ENCODE data around the gene FGFR3.

The FGFR3 gene

DNA sequence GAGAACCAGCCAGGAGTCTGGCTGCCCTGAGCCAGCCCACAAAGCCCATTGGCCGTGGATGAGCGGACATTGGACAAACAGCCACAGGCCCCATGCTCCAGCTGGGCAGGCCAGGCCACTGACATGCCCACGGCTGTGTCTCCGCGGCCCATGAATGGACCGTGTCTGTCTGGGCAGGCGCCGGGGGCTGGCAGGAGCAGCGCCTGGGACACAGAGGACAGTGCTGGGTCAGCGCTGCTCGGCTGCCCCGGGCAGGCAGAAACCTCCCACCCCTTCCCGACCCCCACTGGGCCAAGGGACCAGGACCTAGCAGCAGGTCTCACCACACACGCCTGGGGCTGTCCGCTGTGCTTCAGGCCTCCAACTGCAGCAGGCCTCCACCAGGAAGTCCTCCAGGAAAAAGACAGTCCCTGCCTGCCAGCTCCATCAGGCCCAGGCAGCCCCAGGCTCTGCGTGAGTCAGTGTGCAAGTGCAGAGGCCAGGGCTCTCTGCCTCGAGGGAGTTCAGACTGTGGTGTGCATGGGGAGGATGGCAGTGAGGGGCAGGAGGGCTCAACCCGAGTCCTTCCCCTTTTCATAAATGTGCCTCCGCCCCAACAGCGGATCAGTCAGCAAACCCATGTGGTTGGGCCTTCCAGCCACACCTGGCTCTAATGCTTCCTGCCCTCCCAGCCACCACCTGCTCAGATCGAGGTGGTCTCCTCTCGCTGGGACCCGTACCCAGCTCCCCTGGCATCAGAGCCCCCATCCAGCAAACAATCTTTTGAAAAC is 17.2 kb upstream of the FGFR3 start:
- Histone ChIP-seq H3K4me1 (ENCODE audit: insufficient read depth, low read length, severe bottlenecking) (no peaks in the 10 kb centered on the region), H3K36me3 (ENCODE audit: insufficient read depth, low read length) (no peaks in the 10 kb centered on the region), H4K20me1 (ENCODE audit: insufficient read depth, low read length) (no peaks in the 10 kb centered on the region), H3K79me2 (ENCODE audit: insufficient read depth, low read length) (no peaks in the 10 kb centered on the region), H3F3A (ENCODE audit: insufficient read depth, low read length) (no peaks in the 10 kb centered on the region), H3K9me3 (ENCODE audit: low read length) (no peaks in the 10 kb centered on the region), H3K9me2 (ENCODE audit: low read depth, low read length) (no peaks in the 10 kb centered on the region), H3K4me2 (ENCODE audit: low read length) (no peak overlapping the region), H3K9ac (ENCODE audit: low read length) (no peak overlapping the region), H3K27ac (ENCODE audit: low read depth, low read length, poor library complexity, severe bottlenecking) (no peak overlapping the region), H3K4me3 (ENCODE audit: low read depth, low read length, poor library complexity, severe bottlenecking) (no peak overlapping the region), H3K27me3 (ENCODE audit: insufficient read depth, low read length) (0 out of 2 replicates have a peak, but pooled peaks cover 3% of the 10 kb centered on the region), H2AFZ (ENCODE audit: low read length) (no peak overlapping the region)
- TF ChIP-seq EZH2 (IDR thresholded peaks at IDR 0.05; ENCODE audit: borderline replicate concordance, low read length), result no peak
- TF ChIP-seq, protein P1, sequence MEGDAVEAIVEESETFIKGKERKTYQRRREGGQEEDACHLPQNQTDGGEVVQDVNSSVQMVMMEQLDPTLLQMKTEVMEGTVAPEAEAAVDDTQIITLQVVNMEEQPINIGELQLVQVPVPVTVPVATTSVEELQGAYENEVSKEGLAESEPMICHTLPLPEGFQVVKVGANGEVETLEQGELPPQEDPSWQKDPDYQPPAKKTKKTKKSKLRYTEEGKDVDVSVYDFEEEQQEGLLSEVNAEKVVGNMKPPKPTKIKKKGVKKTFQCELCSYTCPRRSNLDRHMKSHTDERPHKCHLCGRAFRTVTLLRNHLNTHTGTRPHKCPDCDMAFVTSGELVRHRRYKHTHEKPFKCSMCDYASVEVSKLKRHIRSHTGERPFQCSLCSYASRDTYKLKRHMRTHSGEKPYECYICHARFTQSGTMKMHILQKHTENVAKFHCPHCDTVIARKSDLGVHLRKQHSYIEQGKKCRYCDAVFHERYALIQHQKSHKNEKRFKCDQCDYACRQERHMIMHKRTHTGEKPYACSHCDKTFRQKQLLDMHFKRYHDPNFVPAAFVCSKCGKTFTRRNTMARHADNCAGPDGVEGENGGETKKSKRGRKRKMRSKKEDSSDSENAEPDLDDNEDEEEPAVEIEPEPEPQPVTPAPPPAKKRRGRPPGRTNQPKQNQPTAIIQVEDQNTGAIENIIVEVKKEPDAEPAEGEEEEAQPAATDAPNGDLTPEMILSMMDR (IDR thresholded peaks at IDR 0.05; ENCODE audit: low read length), result no peak

DNA sequence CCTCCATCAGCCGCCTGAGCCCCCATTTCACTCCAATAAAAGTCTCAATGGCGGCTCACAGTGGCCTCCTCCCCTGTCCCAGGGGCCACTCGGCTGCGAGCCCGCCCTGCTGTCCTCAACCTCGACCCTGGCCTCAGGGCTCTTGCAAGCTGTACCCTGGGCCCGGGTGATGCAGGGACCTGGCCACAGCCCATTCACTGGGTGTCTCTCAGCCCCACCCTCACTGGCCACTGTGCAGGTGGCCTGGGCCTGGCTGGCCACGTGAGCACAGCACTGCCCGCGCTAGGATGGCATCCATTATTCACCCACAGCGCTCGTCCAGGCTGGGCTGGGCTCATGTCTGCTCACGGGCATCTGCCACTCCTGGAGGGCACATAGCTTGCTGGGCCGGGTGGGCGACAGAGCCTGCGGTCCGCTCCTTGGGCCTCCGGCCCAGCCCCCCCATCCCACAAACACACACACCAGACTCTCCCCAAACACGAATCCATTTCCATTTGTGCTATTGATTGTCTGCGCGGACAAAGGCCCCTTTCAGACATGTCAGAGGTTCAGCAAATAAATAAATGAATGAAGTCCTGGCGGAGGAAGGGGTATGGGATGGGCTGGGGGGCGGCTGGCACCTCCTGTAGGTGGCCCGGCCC is 16.5 kb upstream of the FGFR3 start:
- Histone ChIP-seq H3K36me3 (ENCODE audit: insufficient read depth, low read length) (no peaks in the 10 kb centered on the region), H3K4me2 (ENCODE audit: low read length) (no peak overlapping the region), H3K27me3 (ENCODE audit: insufficient read depth, low read length) (0 out of 2 replicates have a peak, but pooled peaks cover 3% of the 10 kb centered on the region), H3K9me3 (ENCODE audit: low read length) (no peaks in the 10 kb centered on the region), H3K9me2 (ENCODE audit: low read depth, low read length) (no peaks in the 10 kb centered on the region), H3K4me3 (ENCODE audit: low read depth, low read length, poor library complexity, severe bottlenecking) (no peak overlapping the region), H3K9ac (ENCODE audit: low read length) (no peak overlapping the region), H3K4me1 (ENCODE audit: insufficient read depth, low read length, severe bottlenecking) (no peaks in the 10 kb centered on the region), H3K79me2 (ENCODE audit: insufficient read depth, low read length) (no peaks in the 10 kb centered on the region), H3F3A (ENCODE audit: insufficient read depth, low read length) (no peaks in the 10 kb centered on the region), H4K20me1 (ENCODE audit: insufficient read depth, low read length) (no peaks in the 10 kb centered on the region), H3K27ac (ENCODE audit: low read depth, low read length, poor library complexity, severe bottlenecking) (no peak overlapping the region), H2AFZ (ENCODE audit: low read length) (no peak overlapping the region)
- no peak for TF ChIP-seq EZH2 (IDR thresholded peaks at IDR 0.05; ENCODE audit: borderline replicate concordance, low read length)
- TF ChIP-seq, protein P1 (IDR thresholded peaks at IDR 0.05; ENCODE audit: low read length), result no peak

GRCh38 chr4:1777822-1778641 is 15.1 kb upstream of the FGFR3 start:
- H3K79me2 ChIP-seq (ENCODE audit: insufficient read depth, low read length), result no peaks in the 10 kb centered on the region
- H2AFZ ChIP-seq (ENCODE audit: low read length), result no peak overlapping the region
- H3K9me2 ChIP-seq (ENCODE audit: low read depth, low read length), result no peaks in the 10 kb centered on the region
- H3K4me1 ChIP-seq (ENCODE audit: insufficient read depth, low read length, severe bottlenecking), result no peaks in the 10 kb centered on the region
- H3K4me3 ChIP-seq (ENCODE audit: low read depth, low read length, poor library complexity, severe bottlenecking), result no peak overlapping the region
- H3K9me3 ChIP-seq (ENCODE audit: low read length), result no peaks in the 10 kb centered on the region
- no peak for TF ChIP-seq EZH2 (IDR thresholded peaks at IDR 0.05; ENCODE audit: borderline replicate concordance, low read length)
- TF ChIP-seq, protein P1 (IDR thresholded peaks at IDR 0.05; ENCODE audit: low read length), result no peak
- 0 out of 2 replicates have a peak, but pooled peaks cover 3% of the 10 kb centered on the region for H3K27me3 ChIP-seq (ENCODE audit: insufficient read depth, low read length)
- H3K4me2 ChIP-seq (ENCODE audit: low read length), result no peak overlapping the region
- H3F3A ChIP-seq (ENCODE audit: insufficient read depth, low read length), result no peaks in the 10 kb centered on the region
- no peak overlapping the region for H3K27ac ChIP-seq (ENCODE audit: low read depth, low read length, poor library complexity, severe bottlenecking)
- no peaks in the 10 kb centered on the region for H3K36me3 ChIP-seq (ENCODE audit: insufficient read depth, low read length)
- no peaks in the 10 kb centered on the region for H4K20me1 ChIP-seq (ENCODE audit: insufficient read depth, low read length)
- H3K9ac ChIP-seq (ENCODE audit: low read length), result no peak overlapping the region
